KOPT-K1 (cell line): ENCODE results near the gene GZMB.

Source experiments
- H3K27ac ChIP-seq: fragments of 200-600 bp; sonication (generic); 2 replicates; pipeline ENCODE4 v1.5.1; 2016; ENCODE audit warnings: antibody characterized with exemption, mild to moderate bottlenecking, low read depth, low read length; ENCODE audit not compliant: poor library complexity, severe bottlenecking
- H3K36me3 ChIP-seq: fragments of 200-600 bp; sonication (generic); 2 replicates; pipeline ENCODE4 v1.5.1; 2017; ENCODE audit warnings: antibody characterized with exemption, mild to moderate bottlenecking, low read length, moderate library complexity; ENCODE audit not compliant: insufficient read depth
- H3K9me3 ChIP-seq: fragments of 200-600 bp; sonication (generic); 2 replicates; pipeline ENCODE4 v1.5.1; 2017; ENCODE audit warnings: antibody characterized with exemption, low read length, mild to moderate bottlenecking; ENCODE audit not compliant: insufficient read depth, poor library complexity, severe bottlenecking

Gene GZMB

GRCh38 chr14:24634158-24634557, at the start of gene GZMB:
Gene GZMB (minus strand): TSS chr14:24634190. CDS start chr14:24634160, 30 bp downstream.
- Histone ChIP-seq H3K36me3 (no peaks in the 10 kb centered on the region), H3K9me3 (no peaks in the 10 kb centered on the region), H3K27ac (no peak within 1 kb of the TSS)

GRCh38 chr14:24681056-24681455, 47.1 kb upstream of the GZMB start:
- no peaks in the 10 kb centered on the region for H3K36me3 ChIP-seq
- no peaks in the 10 kb centered on the region for H3K9me3 ChIP-seq
- no peak overlapping the region for H3K27ac ChIP-seq

- Histone ChIP-seq H3K27ac (peak overlapping the region; percentile 57), H3K36me3 (no peaks in the 10 kb centered on the region), H3K9me3 (no peaks in the 10 kb centered on the region)
Measured at GRCh38 chr14:24680516-24680915, 46.5 kb upstream of the GZMB start.

- no peaks in the 10 kb centered on the region for H3K36me3 ChIP-seq
- peak overlapping the region; percentile 57 for H3K27ac ChIP-seq
Measured at GRCh38 chr14:24679248-24679961, 45.4 kb upstream of the GZMB start.

GRCh38 chr14:24678801-24679247, 44.8 kb upstream of the GZMB start:
- no peaks in the 10 kb centered on the region for H3K9me3 ChIP-seq
- no peaks in the 10 kb centered on the region for H3K36me3 ChIP-seq
- H3K27ac ChIP-seq: peak overlapping the region; percentile 56

More at GRCh38 chr14:24679248-24679961, 45.4 kb upstream of the GZMB start:
- H3K9me3 ChIP-seq: no peaks in the 10 kb centered on the region

- Histone ChIP-seq H3K36me3 (no peaks in the 10 kb centered on the region), H3K9me3 (no peaks in the 10 kb centered on the region), H3K27ac (no peak overlapping the region)
Measured at GRCh38 chr14:24677956-24678355, 44.0 kb upstream of the GZMB start.

- H3K36me3 ChIP-seq: no peaks in the 10 kb centered on the region
- H3K9me3 ChIP-seq: no peaks in the 10 kb centered on the region
- H3K27ac ChIP-seq: peak overlapping the region; percentile 80
Measured at GRCh38 chr14:24674204-24674970, 40.4 kb upstream of the GZMB start.

GRCh38 chr14:24673534-24674203, 39.7 kb upstream of the GZMB start:
- H3K27ac ChIP-seq: peak overlapping the region; percentile 80
- no peaks in the 10 kb centered on the region for H3K9me3 ChIP-seq

GRCh38 chr14:24673059-24673458, 39.1 kb upstream of the GZMB start:
- no peaks in the 10 kb centered on the region for H3K9me3 ChIP-seq
- peak overlapping the region; percentile 80 for H3K27ac ChIP-seq
- H3K36me3 ChIP-seq: no peaks in the 10 kb centered on the region

More at GRCh38 chr14:24673534-24674203, 39.7 kb upstream of the GZMB start:
- H3K36me3 ChIP-seq: no peaks in the 10 kb centered on the region

- Histone ChIP-seq H3K27ac (no peak overlapping the region), H3K36me3 (no peaks in the 10 kb centered on the region), H3K9me3 (no peaks in the 10 kb centered on the region)
Measured at GRCh38 chr14:24670594-24670993, 36.6 kb upstream of the GZMB start.

- H3K27ac ChIP-seq: no peak overlapping the region
Measured at GRCh38 chr14:24669651-24670050, 35.7 kb upstream of the GZMB start.

GRCh38 chr14:24665440-24665991, 31.5 kb upstream of the GZMB start:
- H3K27ac ChIP-seq: peak overlapping the region; percentile 11
- H3K9me3 ChIP-seq: no peaks in the 10 kb centered on the region

More at GRCh38 chr14:24669651-24670050, 35.7 kb upstream of the GZMB start:
- H3K9me3 ChIP-seq: no peaks in the 10 kb centered on the region
- no peaks in the 10 kb centered on the region for H3K36me3 ChIP-seq

GRCh38 chr14:24664366-24664765, 30.4 kb upstream of the GZMB start:
- no peak overlapping the region for H3K27ac ChIP-seq
- H3K9me3 ChIP-seq: no peaks in the 10 kb centered on the region
- H3K36me3 ChIP-seq: no peaks in the 10 kb centered on the region

More at GRCh38 chr14:24665440-24665991, 31.5 kb upstream of the GZMB start:
- H3K36me3 ChIP-seq: no peaks in the 10 kb centered on the region

GRCh38 chr14:24662753-24663152, 28.8 kb upstream of the GZMB start:
- Histone ChIP-seq H3K36me3 (no peaks in the 10 kb centered on the region), H3K9me3 (no peaks in the 10 kb centered on the region), H3K27ac (peak overlapping the region; percentile 19)
